ENCODE measurements around the gene TEAD1.
"Not testable (repeated sequence)": the region's sequence is repeated elsewhere in the genome, so short reads cannot be mapped to it uniquely, and the experiment has no call there.

TEAD1 gene

GRCh38 chr11:12744826-12745502 lies 70.7 kb downstream of the TEAD1 start:
- no peak for DNase-seq

GRCh38 chr11:12745787-12746186 lies 71.6 kb downstream of the TEAD1 start:
- no peak for DNase-seq

GRCh38 chr11:12746593-12747097 lies 72.4 kb downstream of the TEAD1 start:
- no peak for DNase-seq

DNA sequence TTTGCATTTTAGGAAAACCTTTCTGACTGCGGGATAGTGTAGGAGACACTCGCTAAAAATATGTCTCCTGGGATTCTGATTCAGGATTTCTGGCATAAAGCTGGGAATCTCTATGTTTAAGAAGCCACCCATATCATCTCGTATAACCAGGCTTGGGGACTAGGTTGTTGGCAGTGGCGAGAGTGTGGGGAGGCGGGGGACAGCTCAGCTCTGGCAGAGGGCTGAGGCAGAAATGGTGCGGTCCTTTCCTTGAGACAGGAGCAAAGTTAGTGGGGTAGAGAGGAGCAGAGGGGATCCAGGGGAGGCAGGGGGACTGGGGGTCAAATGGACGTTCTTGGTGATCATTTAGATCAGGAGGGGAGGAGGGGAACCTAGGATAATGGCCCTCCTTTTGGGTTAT lies 74.3 kb downstream of the TEAD1 start:
- DNase-seq = no peak

- DNase-seq = no peak
Measured at GRCh38 chr11:12749442-12749841, 75.2 kb downstream of the TEAD1 start.

GRCh38 chr11:12750181-12750580 lies 76.0 kb downstream of the TEAD1 start:
- DNase-seq = no peak

- DNase-seq = no peak
Measured at GRCh38 chr11:12752868-12753524, 78.8 kb downstream of the TEAD1 start.

GRCh38 chr11:12754021-12754420 lies 79.8 kb downstream of the TEAD1 start:
- DNase-seq = no peak

DNA sequence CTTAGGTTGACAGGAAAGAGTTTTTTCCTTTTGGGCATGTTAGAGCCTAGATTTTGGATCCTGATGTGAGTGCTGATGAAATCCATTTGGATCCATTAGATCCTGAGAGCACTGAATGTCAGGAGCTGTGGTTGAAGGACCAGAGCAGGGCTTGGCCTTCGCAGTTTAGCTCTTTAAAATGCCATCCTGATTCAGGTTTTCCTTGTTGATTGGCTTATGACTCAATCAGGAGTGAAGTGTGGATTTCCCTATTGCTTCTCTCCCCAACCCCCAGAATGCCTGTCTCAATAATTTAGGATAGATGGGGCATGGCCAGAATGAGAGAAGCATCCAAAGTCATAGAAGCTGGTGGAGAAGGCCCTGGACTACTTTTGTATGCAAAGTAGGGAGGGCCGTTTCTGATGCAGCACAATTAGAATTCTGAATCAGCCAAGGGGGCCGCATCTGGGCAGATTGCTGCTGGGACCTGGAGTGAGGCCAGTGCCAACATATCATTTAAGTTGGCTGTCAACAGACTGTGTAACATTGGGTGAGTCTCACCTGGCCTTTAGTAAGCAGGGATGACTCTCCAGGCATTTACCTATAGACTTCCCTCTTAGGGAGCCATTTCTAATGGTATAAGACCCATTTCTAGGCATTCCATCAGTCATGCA lies 80.5 kb downstream of the TEAD1 start:
- DNase-seq = no peak

DNA sequence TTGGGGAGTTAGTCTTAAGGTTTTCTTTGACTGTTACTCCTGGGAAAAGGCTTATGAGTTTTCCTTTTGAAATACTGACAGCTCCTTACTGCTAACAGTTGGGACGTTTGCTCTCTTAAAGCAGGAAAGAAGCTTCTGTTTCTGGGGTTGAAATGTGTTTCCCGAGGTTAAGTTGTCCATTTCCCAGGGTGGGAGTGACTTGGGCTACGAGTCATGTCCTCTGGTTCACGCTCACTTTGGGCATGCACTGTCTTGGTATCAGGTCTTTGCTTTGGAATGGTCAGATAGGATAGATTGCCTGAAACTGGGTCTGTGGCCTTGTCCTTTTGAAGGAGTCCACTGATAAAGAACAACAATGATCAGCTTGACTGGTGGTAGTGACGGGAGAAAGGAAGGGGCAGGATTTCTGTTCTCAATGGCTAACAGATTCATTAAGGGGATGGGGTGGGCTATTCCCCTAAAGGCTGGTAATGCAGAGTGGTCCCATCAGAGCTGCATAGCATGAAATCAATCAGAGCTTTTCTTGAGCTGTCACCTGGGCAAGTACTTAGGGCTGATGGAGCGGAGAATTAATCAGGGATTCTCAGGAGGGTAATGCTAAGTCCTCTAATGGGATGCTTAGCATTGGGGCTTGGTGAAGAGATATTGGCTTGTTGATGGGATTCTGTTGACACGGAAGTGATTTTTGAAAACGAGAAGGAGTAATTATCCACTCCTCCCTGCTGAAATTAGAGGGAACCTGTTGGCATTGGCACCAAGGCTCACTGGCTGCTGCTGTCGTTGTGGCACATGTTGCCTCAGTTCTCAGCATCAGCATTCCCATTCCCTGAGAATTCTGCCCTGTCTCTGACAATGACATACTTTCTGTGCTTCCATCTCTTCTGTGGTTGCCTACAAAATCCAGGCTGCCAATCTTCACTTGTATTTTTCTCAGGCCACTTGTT lies 81.6 kb downstream of the TEAD1 start:
- no peak for DNase-seq

DNA sequence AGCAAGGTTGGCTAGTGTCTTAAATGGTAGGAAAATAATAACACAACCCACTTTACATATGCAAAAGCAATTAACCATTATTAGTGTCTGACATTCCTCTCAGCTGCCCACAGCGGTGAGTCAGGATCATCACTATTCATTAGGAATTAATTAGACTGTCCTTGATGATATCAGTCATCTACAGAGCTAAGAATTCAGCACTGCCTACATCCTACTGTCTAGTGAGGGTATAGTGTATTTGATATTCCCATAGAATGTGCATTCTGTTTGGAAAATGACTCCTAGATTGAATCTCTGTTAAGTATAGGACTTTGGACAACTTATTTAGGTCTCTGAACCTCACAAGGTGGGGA lies 82.2 kb downstream of the TEAD1 start:
- no peak for DNase-seq

DNA sequence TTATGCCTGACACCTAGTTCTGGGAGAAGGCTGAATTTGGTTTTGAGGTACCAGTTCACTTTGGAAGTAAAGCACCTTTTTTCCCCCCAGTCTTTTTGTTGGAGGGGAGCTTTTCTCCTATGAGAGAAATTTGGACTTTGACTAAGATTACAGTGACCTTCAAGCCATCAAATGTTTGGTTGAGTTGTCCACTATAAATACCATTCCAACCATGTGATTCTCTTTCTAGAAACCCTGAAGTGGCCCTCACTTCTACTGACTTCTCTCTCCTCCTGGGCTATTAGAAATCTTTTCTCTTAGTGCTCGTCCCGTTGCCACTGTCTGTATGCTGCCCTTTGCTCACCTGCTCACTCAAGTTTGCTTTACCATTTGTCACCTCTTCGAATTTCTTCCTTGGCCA lies 82.6 kb downstream of the TEAD1 start:
- no peak for DNase-seq

DNA sequence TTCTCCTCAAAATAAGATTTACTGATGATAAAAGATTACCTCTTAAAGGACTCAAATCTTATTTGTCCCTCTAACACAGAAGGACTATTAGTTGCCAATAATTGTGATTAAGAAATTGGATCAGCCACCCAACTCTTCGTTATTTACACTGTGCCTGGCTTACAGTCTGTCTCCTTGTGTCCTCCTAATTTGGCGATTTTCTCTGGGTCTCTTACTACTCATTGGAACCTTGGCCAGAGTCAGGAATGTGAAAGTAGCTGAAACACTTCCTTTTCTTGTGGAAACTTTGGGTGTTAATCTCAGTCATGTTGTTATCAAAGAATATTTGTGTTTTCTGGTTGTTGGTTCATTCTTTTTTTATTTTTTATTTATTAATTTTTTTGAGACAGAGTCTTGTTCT lies 83.2 kb downstream of the TEAD1 start:
- DNase-seq = no peak

DNA sequence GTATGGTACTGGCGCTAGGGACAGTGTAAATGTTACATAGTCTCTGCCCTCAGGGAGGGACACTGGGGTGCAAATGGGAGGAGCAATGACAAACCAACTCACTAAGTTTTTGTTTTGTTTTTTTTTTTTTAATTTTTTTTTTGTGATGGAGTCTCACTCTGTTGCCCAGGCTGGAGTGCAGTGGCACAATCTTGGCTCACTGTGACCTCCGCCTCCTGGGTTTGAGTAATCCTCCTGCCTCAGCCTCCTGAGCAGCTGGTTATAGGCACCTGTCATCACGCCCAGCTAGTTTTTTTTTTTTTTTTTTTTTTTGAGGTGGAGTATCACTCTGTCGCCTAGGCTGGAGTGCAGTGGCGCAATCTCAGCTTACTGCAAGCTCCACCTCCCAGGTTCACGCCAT lies 83.9 kb downstream of the TEAD1 start:
- not testable (repeated sequence) for DNase-seq

DNA sequence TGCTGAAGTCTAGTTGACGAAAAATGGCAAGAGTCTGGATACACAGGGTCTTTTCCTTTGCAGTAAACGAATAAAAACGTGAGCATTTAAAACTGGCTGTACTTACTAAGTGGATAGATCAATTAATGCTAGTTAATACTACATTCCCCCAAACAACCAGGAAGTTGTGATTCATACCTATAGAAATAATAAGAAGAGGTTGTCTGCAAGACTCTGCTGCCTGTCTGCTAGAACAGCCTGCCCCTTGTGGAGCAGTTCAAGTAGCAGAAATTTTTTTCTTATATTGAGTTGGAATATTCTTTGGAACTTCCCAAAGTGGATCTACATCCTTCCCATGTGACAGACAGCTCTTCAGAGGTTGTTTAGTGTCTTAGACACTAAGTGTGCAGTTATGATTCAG lies 86.8 kb downstream of the TEAD1 start:
- DNase-seq = no peak

DNA sequence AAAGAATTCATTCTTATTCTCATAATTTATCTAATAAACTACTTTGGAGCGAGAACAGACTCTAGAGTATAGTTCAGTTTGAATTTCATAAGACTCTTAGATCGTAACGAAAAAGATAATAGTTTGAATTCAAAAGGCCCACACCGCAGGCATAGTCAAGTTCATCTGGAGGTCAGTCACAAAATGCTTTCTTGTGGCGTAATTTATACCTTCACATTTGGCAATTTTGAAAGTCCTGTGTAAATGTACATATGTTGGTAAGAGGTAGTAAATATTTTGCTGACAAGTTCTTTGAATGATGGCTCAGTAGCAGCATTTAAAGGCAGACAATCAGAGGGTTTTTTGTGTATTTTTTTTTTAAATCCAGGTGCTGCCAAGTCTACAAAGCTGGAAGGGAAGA lies 88.1 kb downstream of the TEAD1 start:
- DNase-seq = no peak

GRCh38 chr11:12762696-12763324 lies 88.6 kb downstream of the TEAD1 start:
- no peak for DNase-seq

DNA sequence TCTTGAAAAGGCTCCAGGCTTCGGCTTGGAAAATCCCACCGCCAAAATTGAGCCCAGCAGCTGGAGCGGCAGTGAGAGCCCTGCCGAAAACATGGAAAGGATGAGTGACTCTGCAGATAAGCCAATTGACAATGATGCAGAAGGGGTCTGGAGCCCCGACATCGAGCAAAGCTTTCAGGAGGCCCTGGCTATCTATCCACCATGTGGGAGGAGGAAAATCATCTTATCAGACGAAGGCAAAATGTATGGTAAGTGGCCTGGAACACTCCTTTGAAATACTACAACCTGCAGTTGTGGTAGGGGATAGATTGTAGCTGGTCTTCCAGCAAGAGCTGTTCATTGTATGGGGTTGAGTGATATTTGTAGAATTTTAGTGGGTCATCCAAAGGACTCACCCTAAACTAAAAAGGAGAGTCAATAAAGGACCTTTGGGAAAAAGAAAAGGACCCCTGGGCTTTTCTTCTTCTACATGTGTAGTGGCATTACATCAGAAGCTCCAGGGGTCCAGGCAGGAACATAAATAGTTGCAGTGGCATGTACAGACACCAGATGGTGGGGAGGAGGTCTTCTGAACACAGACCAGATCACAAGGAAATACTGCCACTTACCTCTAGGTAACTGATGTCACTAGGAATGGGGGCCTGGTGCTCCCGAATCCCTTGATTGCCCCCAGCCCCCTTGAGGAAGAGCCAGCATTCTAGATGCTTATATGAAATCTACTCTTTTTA lies 90.1 kb downstream of the TEAD1 start:
- no peak for DNase-seq

GRCh38 chr11:12765428-12765827 lies 91.2 kb downstream of the TEAD1 start:
- no peak for DNase-seq

GRCh38 chr11:12767027-12767426 lies 92.8 kb downstream of the TEAD1 start:
- DNase-seq = no peak

DNA sequence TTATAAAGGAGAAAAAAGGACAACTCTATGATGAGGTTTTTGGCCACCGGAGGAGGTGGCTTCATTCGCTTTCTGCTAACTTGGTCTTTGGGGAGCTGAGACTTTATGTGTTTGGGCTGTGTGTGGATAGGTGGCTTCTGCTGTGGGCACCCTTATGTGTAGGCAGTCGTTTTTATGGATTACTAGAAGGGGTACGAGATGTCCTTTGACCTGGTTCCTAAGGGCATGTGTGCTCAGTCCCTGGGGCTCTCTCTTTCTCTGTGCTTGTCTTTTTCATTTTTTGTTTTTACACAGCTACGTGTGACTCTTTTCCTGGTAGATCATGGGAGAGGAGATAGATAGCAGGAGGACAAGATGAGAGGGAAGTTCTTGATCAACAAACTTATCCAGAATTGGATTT lies 93.4 kb downstream of the TEAD1 start:
- DNase-seq = no peak
